BJ (cell line): ENCODE measurements around the gene EPB41L2. TPM values are rescaled to one million over a fixed set of nuclear protein-coding genes. Genes with fewer than 3 reads are reported as not detected.
A peak's percentile ranks its signal among the peaks of the same experiment; 100 is the strongest.

Experiments
- CTCF ChIA-PET: fragments of 350-600 bp; formaldehyde crosslinking; extraction: SDS; loops from one replicate; lab custom pipeline; 2021; ENCODE audit warnings: antibody characterized with exemption, inconsistent platforms; lab: Yijun Ruan, JAX
- POLR2A ChIA-PET: fragments of 300-600 bp; sonication (Branson Sonifier 250); formaldehyde crosslinking; extraction: SDS; loops from one replicate; lab custom pipeline; 2021; ENCODE audit warnings: antibody characterized with exemption; lab: Charles Lee
- DNase-seq: peaks from one replicate; pipeline ENCODE4 v3.0.0-alpha.2; 2011; ENCODE audit warnings: low read depth
- H3K27me3 ChIP-seq: 2 replicates; pipeline ENCODE4 v1.6.0; 2011; ENCODE audit warnings: low read length; ENCODE audit not compliant: control insufficient read depth, insufficient read depth
- H3K36me3 ChIP-seq: 2 replicates; pipeline ENCODE4 v1.5.1; 2011; ENCODE audit warnings: low read length; ENCODE audit not compliant: control insufficient read depth, insufficient read depth
- H3K4me3 ChIP-seq: 2 replicates; pipeline ENCODE4 v1.5.1; 2011; ENCODE audit warnings: low read depth, mild to moderate bottlenecking, control low read depth, low read length
- CTCF ChIP-seq: IDR thresholded peaks from 2 replicates; pipeline ENCODE4 v1.5.1; 2011; ENCODE audit warnings: low read depth, mild to moderate bottlenecking, control low read depth, inconsistent platforms, low read length, moderate library complexity; ENCODE audit not compliant: insufficient read depth
- polyA plus RNA-seq: library from polyadenylated mRNA; depleted of rRNA; stranded (reverse); fragments of >200 nt; gene quantifications from 2 replicates; pipeline ENCODE4 v1.2.3, GENCODE V29; 2011

The EPB41L2 gene
- polyA plus RNA-seq, 1 experiment: 24.5 TPM

GRCh38 chr6:130858498-130859160, 204.4 kb downstream of the EPB41L2 start:
- ChIA-PET CTCF (interaction anchor here (1.2 to 4.8 kb wide), 3 partner anchors 10 to 14 kb away, joined by 3 to 28 read pairs (median 4); no protein-coding TSS in a partner anchor), POLR2A (no interaction called here)
- Histone ChIP-seq H3K36me3 (no peaks in the 10 kb centered on the region), H3K27me3 (no peaks in the 10 kb centered on the region), H3K4me3 (no peak overlapping the region)
- no peak for DNase-seq
- TF ChIP-seq CTCF: no peak

GRCh38 chr6:130858054-130858453, 205.0 kb downstream of the EPB41L2 start:
- DNase-seq: no peak
- POLR2A ChIA-PET: no interaction called here
- Histone ChIP-seq H3K36me3 (no peaks in the 10 kb centered on the region), H3K27me3 (no peaks in the 10 kb centered on the region), H3K4me3 (no peak overlapping the region)
- TF ChIP-seq CTCF: no peak
- CTCF ChIA-PET: interaction anchor here (4.8 kb wide), 1 partner anchor 14 kb away, joined by 28 read pairs; no protein-coding TSS in a partner anchor

GRCh38 chr6:130853555-130854183, 209.4 kb downstream of the EPB41L2 start:
- ChIA-PET CTCF (interaction anchor here (0.7 to 1.3 kb wide), 3 partner anchors 17 to 520 kb away, joined by 3 to 7 read pairs (median 3); no protein-coding TSS in a partner anchor), POLR2A (interaction anchor here (0.6 kb wide), 1 partner anchor 614 kb away, joined by 3 read pairs; no protein-coding TSS in a partner anchor)
- H3K36me3 ChIP-seq: no peaks in the 10 kb centered on the region
- no peaks in the 10 kb centered on the region for H3K27me3 ChIP-seq
- H3K4me3 ChIP-seq: no peak overlapping the region
- DNase-seq: peak; percentile 9
- no peak for TF ChIP-seq CTCF

- H3K4me3 ChIP-seq: no peak overlapping the region
- no peak for DNase-seq
- H3K27me3 ChIP-seq: no peaks in the 10 kb centered on the region
- ChIA-PET POLR2A (no interaction called here), CTCF (interaction anchor here (0.7 to 1.3 kb wide), 3 partner anchors 18 to 520 kb away, joined by 3 to 7 read pairs (median 3); no protein-coding TSS in a partner anchor)
- H3K36me3 ChIP-seq: no peaks in the 10 kb centered on the region
- no peak for TF ChIP-seq CTCF
Observed at GRCh38 chr6:130852844-130853554, 210.0 kb downstream of the EPB41L2 start.

- ChIA-PET POLR2A (no interaction called here), CTCF (interaction anchor here (1.3 kb wide), 1 partner anchor 12 kb away, joined by 3 read pairs; no protein-coding TSS in a partner anchor)
- no peak for TF ChIP-seq CTCF
- Histone ChIP-seq H3K36me3 (no peaks in the 10 kb centered on the region), H3K27me3 (no peaks in the 10 kb centered on the region), H3K4me3 (no peak overlapping the region)
- DNase-seq: no peak
Observed at GRCh38 chr6:130851026-130851425, 212.0 kb downstream of the EPB41L2 start.
